SIG-M5 treated with dmso at 0.1 percent for 504 hours (cell line): ENCODE measurements around the gene AQP2.

ENCODE experiments used
- DNase-seq: peaks from one replicate; lab custom pipeline; 2025; ENCODE audit not compliant: unreplicated experiment; lab: John Stamatoyannopoulos, UW

Gene AQP2

GRCh38 chr12:49939707-49940106 is 10.8 kb upstream of the AQP2 start:
- no peak for DNase-seq

- DNase-seq = no peak
These were observed 8.7 kb upstream of the AQP2 start for GRCh38 chr12:49941556-49942511.

- DNase-seq = no peak
These were observed 8.0 kb upstream of the AQP2 start for GRCh38 chr12:49942512-49942893.

- no peak for DNase-seq
These were observed 7.5 kb upstream of the AQP2 start for GRCh38 chr12:49942921-49943624.

GRCh38 chr12:49943625-49943960 is 6.9 kb upstream of the AQP2 start:
- DNase-seq = no peak

GRCh38 chr12:49944046-49944445 is 6.5 kb upstream of the AQP2 start:
- no peak for DNase-seq

- DNase-seq = no peak
These were observed 5.8 kb upstream of the AQP2 start for GRCh38 chr12:49944718-49945117.

- peak; percentile 85 for DNase-seq
These were observed 5.0 kb upstream of the AQP2 start for GRCh38 chr12:49945394-49946080.

GRCh38 chr12:49946086-49946485 is 4.5 kb upstream of the AQP2 start:
- DNase-seq = no peak

GRCh38 chr12:49946497-49946896 is 4.0 kb upstream of the AQP2 start:
- DNase-seq = no peak

GRCh38 chr12:49947593-49948226 is 2.8 kb upstream of the AQP2 start:
- no peak for DNase-seq

GRCh38 chr12:49948866-49949845 is 1.4 kb upstream of the AQP2 start:
- peak; percentile 64 for DNase-seq

GRCh38 chr12:49949866-49950265 is 671 bp upstream of the AQP2 start:
- DNase-seq = no peak

GRCh38 chr12:49951411-49952240 is 1.1 kb downstream of the AQP2 start:
- DNase-seq = no peak

GRCh38 chr12:49952391-49953055 is 2.0 kb downstream of the AQP2 start:
- DNase-seq = no peak

GRCh38 chr12:49953151-49953550 is 2.6 kb downstream of the AQP2 start:
- DNase-seq = no peak

- DNase-seq = no peak
These were observed 3.7 kb downstream of the AQP2 start for GRCh38 chr12:49953961-49954846.
